ENCODE results near the gene SLC41A1. TPM values are rescaled to one million over a fixed set of nuclear protein-coding genes. Genes with fewer than 3 reads are reported as not detected.

Gene SLC41A1
- total and polyA plus RNA-seq, 2 donors (not counting 3 experiments of a cell fraction or from before 2014, with no cell fraction given): 21.7 to 22.0 TPM

DNA sequence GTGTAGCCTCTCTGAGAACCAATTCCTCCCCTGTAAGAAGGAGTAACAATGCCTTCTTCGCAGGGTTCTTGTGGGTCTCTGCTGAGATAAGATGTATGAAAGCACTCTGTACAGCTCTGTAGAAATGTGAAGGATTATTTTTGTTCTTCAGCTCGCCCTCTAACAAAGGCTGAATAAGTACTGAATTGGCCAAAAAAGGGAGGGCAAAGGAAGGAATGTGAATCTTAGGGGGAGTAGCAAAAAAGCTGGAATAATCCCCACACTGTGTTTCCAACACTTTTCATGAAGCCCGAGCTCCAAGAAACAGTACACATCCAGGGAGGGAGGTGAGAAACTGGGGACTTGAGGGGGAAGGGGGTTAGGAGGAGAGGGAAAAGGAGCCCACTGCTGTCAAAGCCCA lies 14.0 kb upstream of the SLC41A1 start:
- TF ChIP-seq JUN (IDR thresholded peaks at IDR 0.05; ENCODE audit: borderline replicate concordance, insufficient read depth, insufficient read length, low read depth): no peak
- no peak for TF ChIP-seq POLR2A (IDR thresholded peaks at IDR 0.05; ENCODE audit: low read depth, low read length)
- dilution Hi-C loops (cut with MboI; ENCODE audit: extremely low pct_ligation_motif_present, low sequenced_read_pairs): no loop called here
- no peak overlapping the region for H2AFZ ChIP-seq (ENCODE audit: low read depth, low read length)

DNA sequence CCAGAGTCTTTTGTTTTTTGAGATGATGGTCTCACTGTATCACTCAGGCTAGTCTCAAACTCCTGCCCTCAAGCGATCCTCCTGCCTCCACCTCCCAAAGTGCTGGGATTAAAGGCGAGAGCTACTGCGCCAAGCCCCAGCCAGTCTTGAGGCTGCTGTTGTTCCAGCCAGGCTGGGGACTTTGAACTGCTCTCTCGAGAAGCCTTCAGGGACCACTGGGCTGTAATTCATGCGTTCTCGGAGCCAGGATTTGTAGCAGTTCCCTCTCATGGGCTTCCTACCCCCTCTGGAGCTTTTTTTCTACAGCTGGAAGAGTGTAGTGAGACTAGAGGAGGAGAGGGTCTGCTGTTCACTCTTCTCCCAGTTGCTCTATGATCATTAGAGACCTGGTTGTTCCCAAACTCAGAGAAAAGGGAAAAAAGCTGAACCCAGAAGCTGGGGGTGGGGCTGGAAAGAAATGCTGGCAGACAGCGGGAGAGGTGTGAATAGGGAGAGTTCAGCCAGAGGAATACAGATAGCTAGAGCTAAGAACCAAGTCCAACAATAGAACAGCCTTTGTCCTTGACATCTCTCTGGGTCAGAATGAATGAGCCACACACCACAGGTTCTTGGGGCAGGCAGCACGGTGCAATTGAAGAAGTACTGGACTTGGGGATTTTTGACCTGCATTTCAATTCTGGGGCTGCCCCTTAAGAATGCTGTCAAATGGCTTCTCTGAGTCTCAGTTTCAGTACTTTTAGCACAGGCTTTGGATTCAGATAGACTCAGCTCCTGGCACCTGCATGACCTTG lies 13.2 kb upstream of the SLC41A1 start:
- Histone ChIP-seq H3K27me3 (ENCODE audit: control insufficient read depth in 2 of 2, insufficient read depth in 2 of 2, low read length in 2 of 2) (peaks cover 5 to 16% of the 10 kb centered on the region in 2 experiments), H3K9me1 (replicated peaks; ENCODE audit: control insufficient read depth, extremely low read depth, insufficient read depth, low read length) (no peaks in the 10 kb centered on the region), H3K4me1 (ENCODE audit: control insufficient read depth, extremely low read depth, insufficient read depth, low read length) (no peaks in the 10 kb centered on the region), H3K27ac (ENCODE audit: insufficient read depth, low read depth, low read length) (no peak overlapping the region), H3K4me2 (ENCODE audit: insufficient read depth, low read length) (no peak overlapping the region), H3K9ac (replicated peaks; ENCODE audit: extremely low read depth, insufficient read depth, low read length) (no peak overlapping the region), H3K4me3 (replicated peaks in 1 of 3; ENCODE audit: insufficient read depth in 1 of 3, low read depth in 1 of 3, low read length in 3 of 3) (no peak overlapping the region), H3K79me2 (ENCODE audit: control insufficient read depth, insufficient read depth, low read length) (no peaks in the 10 kb centered on the region), H4K20me1 (replicated peaks; ENCODE audit: control insufficient read depth, extremely low read depth, insufficient read depth, low read length) (no peaks in the 10 kb centered on the region), H3K9me3 (replicated peaks; ENCODE audit: control insufficient read depth, insufficient read depth, low read length) (no peaks in the 10 kb centered on the region), H3K36me3 (ENCODE audit: control insufficient read depth in 2 of 2, extremely low read depth in 1 of 2, insufficient read depth in 2 of 2, low read length in 2 of 2) (no peaks in the 10 kb centered on the region), H2AFZ (ENCODE audit: low read depth, low read length) (no peak overlapping the region)
- DNase-seq (ENCODE audit: low read depth, low spot score) (no peak), FAIRE-seq (no peak)
- dilution Hi-C loops (cut with MboI; ENCODE audit: extremely low pct_ligation_motif_present, low sequenced_read_pairs): no loop called here
- TF ChIP-seq EZH2 (IDR thresholded peaks at IDR 0.05; ENCODE audit: borderline replicate concordance, low read depth, low read length, severe bottlenecking) (no peak), GATA2 (IDR thresholded peaks at IDR 0.05; ENCODE audit: insufficient read depth, insufficient read length, low read depth, low read length) (no peak), POLR2AphosphoS5 (IDR thresholded peaks at IDR 0.05; ENCODE audit: insufficient read depth, low read depth, low read length) (no peak), POLR2A (IDR thresholded peaks at IDR 0.05; ENCODE audit: low read depth, low read length) (no peak), MYC (IDR thresholded peaks at IDR 0.05; ENCODE audit: low read depth, low read length) (no peak), FOS (IDR thresholded peaks at IDR 0.05; ENCODE audit: borderline replicate concordance, insufficient read depth, low read length) (no peak), JUN (IDR thresholded peaks at IDR 0.05; ENCODE audit: borderline replicate concordance, insufficient read depth, insufficient read length, low read depth) (no peak)
- TF ChIP-seq, protein P1, sequence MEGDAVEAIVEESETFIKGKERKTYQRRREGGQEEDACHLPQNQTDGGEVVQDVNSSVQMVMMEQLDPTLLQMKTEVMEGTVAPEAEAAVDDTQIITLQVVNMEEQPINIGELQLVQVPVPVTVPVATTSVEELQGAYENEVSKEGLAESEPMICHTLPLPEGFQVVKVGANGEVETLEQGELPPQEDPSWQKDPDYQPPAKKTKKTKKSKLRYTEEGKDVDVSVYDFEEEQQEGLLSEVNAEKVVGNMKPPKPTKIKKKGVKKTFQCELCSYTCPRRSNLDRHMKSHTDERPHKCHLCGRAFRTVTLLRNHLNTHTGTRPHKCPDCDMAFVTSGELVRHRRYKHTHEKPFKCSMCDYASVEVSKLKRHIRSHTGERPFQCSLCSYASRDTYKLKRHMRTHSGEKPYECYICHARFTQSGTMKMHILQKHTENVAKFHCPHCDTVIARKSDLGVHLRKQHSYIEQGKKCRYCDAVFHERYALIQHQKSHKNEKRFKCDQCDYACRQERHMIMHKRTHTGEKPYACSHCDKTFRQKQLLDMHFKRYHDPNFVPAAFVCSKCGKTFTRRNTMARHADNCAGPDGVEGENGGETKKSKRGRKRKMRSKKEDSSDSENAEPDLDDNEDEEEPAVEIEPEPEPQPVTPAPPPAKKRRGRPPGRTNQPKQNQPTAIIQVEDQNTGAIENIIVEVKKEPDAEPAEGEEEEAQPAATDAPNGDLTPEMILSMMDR (IDR thresholded peaks at IDR 0.05; ENCODE audit: extremely low read depth in 1 of 2, insufficient read depth in 1 of 2, low read depth in 1 of 2, low read length in 2 of 2): no peak
- TF ChIP-seq, protein P2, sequence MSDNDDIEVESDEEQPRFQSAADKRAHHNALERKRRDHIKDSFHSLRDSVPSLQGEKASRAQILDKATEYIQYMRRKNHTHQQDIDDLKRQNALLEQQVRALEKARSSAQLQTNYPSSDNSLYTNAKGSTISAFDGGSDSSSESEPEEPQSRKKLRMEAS (IDR thresholded peaks at IDR 0.05; ENCODE audit: insufficient read depth, insufficient read length): no peak
- ChIA-PET POLR2A (no interaction called here), CTCF (interaction anchor here (1.0 to 2.3 kb wide), 3 partner anchors 15 to 151 kb away, joined by 3 to 10 read pairs (median 9); no protein-coding TSS in a partner anchor)
- no TSS peak for BruUV-seq (replicated peaks)
- intact Hi-C loops (cut with micrococcal nuclease): no loop called here

More for the DNA sequence above, 14.0 kb upstream of the SLC41A1 start:
- Histone ChIP-seq H3K4me2 (ENCODE audit: insufficient read depth, low read length) (no peak overlapping the region), H3K27me3 (ENCODE audit: control insufficient read depth in 2 of 2, insufficient read depth in 2 of 2, low read length in 2 of 2) (peaks cover 5 to 15% of the 10 kb centered on the region in 2 experiments), H3K4me3 (replicated peaks in 1 of 3; ENCODE audit: insufficient read depth in 1 of 3, low read depth in 1 of 3, low read length in 3 of 3) (no peak overlapping the region), H3K36me3 (ENCODE audit: control insufficient read depth in 2 of 2, extremely low read depth in 1 of 2, insufficient read depth in 2 of 2, low read length in 2 of 2) (no peaks in the 10 kb centered on the region), H3K9ac (replicated peaks; ENCODE audit: extremely low read depth, insufficient read depth, low read length) (no peak overlapping the region), H4K20me1 (replicated peaks; ENCODE audit: control insufficient read depth, extremely low read depth, insufficient read depth, low read length) (no peaks in the 10 kb centered on the region), H3K9me3 (replicated peaks; ENCODE audit: control insufficient read depth, insufficient read depth, low read length) (no peaks in the 10 kb centered on the region), H3K27ac (ENCODE audit: insufficient read depth, low read depth, low read length) (no peak overlapping the region), H3K4me1 (ENCODE audit: control insufficient read depth, extremely low read depth, insufficient read depth, low read length) (no peaks in the 10 kb centered on the region), H3K9me1 (replicated peaks; ENCODE audit: control insufficient read depth, extremely low read depth, insufficient read depth, low read length) (no peaks in the 10 kb centered on the region), H3K79me2 (ENCODE audit: control insufficient read depth, insufficient read depth, low read length) (no peaks in the 10 kb centered on the region)
- ChIA-PET POLR2A (no interaction called here), CTCF (interaction anchor here (1.8 kb wide), 1 partner anchor 35 kb away, joined by 6 read pairs; no protein-coding TSS in a partner anchor)
- no TSS peak for BruUV-seq (replicated peaks)
- FAIRE-seq (no peak), DNase-seq (ENCODE audit: low read depth, low spot score) (no peak)
- intact Hi-C loops (cut with micrococcal nuclease): no loop called here
